ENCODE data around the gene ZNF438.

Gene ZNF438

GRCh38 chr10:30861221-30861620, 170.4 kb downstream of the ZNF438 start:
- H3K4me2 ChIP-seq (ENCODE audit: low read length), result no peak overlapping the region

GRCh38 chr10:30858499-30858898, 173.2 kb downstream of the ZNF438 start:
- Histone ChIP-seq H4K20me1 (ENCODE audit: control insufficient read depth, insufficient read depth, low read depth, low read length) (no peaks in the 10 kb centered on the region), H3K4me1 (ENCODE audit: control insufficient read depth, low read length) (no peaks in the 10 kb centered on the region), H3F3A (ENCODE audit: control insufficient read depth, insufficient read depth) (no peaks in the 10 kb centered on the region), H3K9me2 (replicated peaks; ENCODE audit: control insufficient read depth, low read length) (no peaks in the 10 kb centered on the region), H3K79me2 (ENCODE audit: control insufficient read depth, low read length) (no peaks in the 10 kb centered on the region), H3K36me3 (ENCODE audit: control insufficient read depth, low read length) (no peaks in the 10 kb centered on the region), H3K9me3 (ENCODE audit: control insufficient read depth, insufficient read depth, low read length) (no peaks in the 10 kb centered on the region), H3K27me3 (ENCODE audit: control insufficient read depth, low read length) (0 out of 2 replicates have a peak, but pooled peaks cover 4% of the 10 kb centered on the region), H3K27ac (ENCODE audit: low read depth, low read length) (no peak overlapping the region), H3K4me3 (ENCODE audit: low read length) (no peak overlapping the region), H3K4me2 (ENCODE audit: low read length) (no peak overlapping the region)
- TF ChIP-seq EZH2phosphoT487 (IDR thresholded peaks at IDR 0.05; ENCODE audit: borderline replicate concordance, low read length) (no peak), CTCF (IDR thresholded peaks at IDR 0.05; ENCODE audit: low read depth, low read length, poor library complexity, severe bottlenecking) (no peak)

More at GRCh38 chr10:30861221-30861620, 170.4 kb downstream of the ZNF438 start:
- H3K4me3 ChIP-seq (ENCODE audit: low read length), result no peak overlapping the region
- no peaks in the 10 kb centered on the region for H3K9me2 ChIP-seq (replicated peaks; ENCODE audit: control insufficient read depth, low read length)
- H3K27ac ChIP-seq (ENCODE audit: low read depth, low read length), result no peak overlapping the region
- H3K79me2 ChIP-seq (ENCODE audit: control insufficient read depth, low read length), result no peaks in the 10 kb centered on the region
- no peaks in the 10 kb centered on the region for H4K20me1 ChIP-seq (ENCODE audit: control insufficient read depth, insufficient read depth, low read depth, low read length)
- TF ChIP-seq CTCF (IDR thresholded peaks at IDR 0.05; ENCODE audit: low read depth, low read length, poor library complexity, severe bottlenecking) (no peak), EZH2phosphoT487 (IDR thresholded peaks at IDR 0.05; ENCODE audit: borderline replicate concordance, low read length) (no peak)
- no peaks in the 10 kb centered on the region for H3K36me3 ChIP-seq (ENCODE audit: control insufficient read depth, low read length)
- no peaks in the 10 kb centered on the region for H3K4me1 ChIP-seq (ENCODE audit: control insufficient read depth, low read length)
- no peaks in the 10 kb centered on the region for H3K9me3 ChIP-seq (ENCODE audit: control insufficient read depth, insufficient read depth, low read length)
- 0 out of 2 replicates have a peak, but pooled peaks cover 4% of the 10 kb centered on the region for H3K27me3 ChIP-seq (ENCODE audit: control insufficient read depth, low read length)
- H3F3A ChIP-seq (ENCODE audit: control insufficient read depth, insufficient read depth), result no peaks in the 10 kb centered on the region

- H3K27ac ChIP-seq (ENCODE audit: low read depth, low read length), result no peak overlapping the region
- H3K4me3 ChIP-seq (ENCODE audit: low read length), result no peak overlapping the region
- no peaks in the 10 kb centered on the region for H4K20me1 ChIP-seq (ENCODE audit: control insufficient read depth, insufficient read depth, low read depth, low read length)
- no peaks in the 10 kb centered on the region for H3K36me3 ChIP-seq (ENCODE audit: control insufficient read depth, low read length)
- no peaks in the 10 kb centered on the region for H3K9me3 ChIP-seq (ENCODE audit: control insufficient read depth, insufficient read depth, low read length)
- H3F3A ChIP-seq (ENCODE audit: control insufficient read depth, insufficient read depth), result no peaks in the 10 kb centered on the region
- no peaks in the 10 kb centered on the region for H3K79me2 ChIP-seq (ENCODE audit: control insufficient read depth, low read length)
- no peak overlapping the region for H3K4me2 ChIP-seq (ENCODE audit: low read length)
- H3K4me1 ChIP-seq (ENCODE audit: control insufficient read depth, low read length), result no peaks in the 10 kb centered on the region
- H3K9me2 ChIP-seq (replicated peaks; ENCODE audit: control insufficient read depth, low read length), result no peaks in the 10 kb centered on the region
- TF ChIP-seq CTCF (IDR thresholded peaks at IDR 0.05; ENCODE audit: low read depth, low read length, poor library complexity, severe bottlenecking) (no peak), EZH2phosphoT487 (IDR thresholded peaks at IDR 0.05; ENCODE audit: borderline replicate concordance, low read length) (no peak)
- 0 out of 2 replicates have a peak, but pooled peaks cover 4% of the 10 kb centered on the region for H3K27me3 ChIP-seq (ENCODE audit: control insufficient read depth, low read length)
These were observed 173.9 kb downstream of the ZNF438 start for GRCh38 chr10:30857803-30858202.

Data from DOHH2 (cell line).